Hepatocyte (in vitro differentiated cells): ENCODE data around the gene RALA.

ENCODE experiments used
- CTCF ChIP-seq: fragments of 200-600 bp; sonication (generic); IDR thresholded peaks from 2 replicates; pipeline ENCODE4 v1.5.1; 2016; ENCODE audit warnings: antibody characterized with exemption, mild to moderate bottlenecking; ENCODE audit not compliant: poor library complexity
- EZH2 ChIP-seq: fragments of 200-600 bp; sonication (generic); IDR thresholded peaks from 2 replicates; pipeline ENCODE4 v1.6.1; 2016; ENCODE audit warnings: antibody characterized with exemption, mild to moderate bottlenecking, borderline replicate concordance

- TF ChIP-seq CTCF (no peak), EZH2 (no peak)
Observed at GRCh38 chr7:39651265-39651664, 27.9 kb downstream of the RALA start.
